Measurements from ENCODE around the gene PLEKHA1.

Gene PLEKHA1
- long read RNA-seq, donor 1, full-length matches to known transcripts, result 5 of 12 reads
- long read RNA-seq, donor 1, partial matches to known transcripts, result 0 of 12 reads
- long read RNA-seq, donor 1, other reads (novel, unspliced or antisense), result 7 of 12 reads
- long read RNA-seq, donor 2, full-length matches to known transcripts, result 4 of 4 reads
- long read RNA-seq, donor 2, partial matches to known transcripts, result 0 of 4 reads
- long read RNA-seq, donor 2, other reads (novel, unspliced or antisense), result 0 of 4 reads
- long read RNA-seq, donor 3, full-length matches to known transcripts, result 5 of 5 reads
- long read RNA-seq, donor 3, partial matches to known transcripts, result 0 of 5 reads
- long read RNA-seq, donor 3, other reads (novel, unspliced or antisense), result 0 of 5 reads
- long read RNA-seq, donor 4, full-length matches to known transcripts, result 3 of 28 reads
- long read RNA-seq, donor 4, partial matches to known transcripts, result 25 of 28 reads
- long read RNA-seq, donor 4, other reads (novel, unspliced or antisense), result 0 of 28 reads
- long read RNA-seq, donor 5, full-length matches to known transcripts, result 2 of 2 reads
- long read RNA-seq, donor 5, partial matches to known transcripts, result 0 of 2 reads
- long read RNA-seq, donor 5, other reads (novel, unspliced or antisense), result 0 of 2 reads
- long read RNA-seq, donor 6, full-length matches to known transcripts, result 6 of 6 reads
- long read RNA-seq, donor 6, partial matches to known transcripts, result 0 of 6 reads
- long read RNA-seq, donor 6, other reads (novel, unspliced or antisense), result 0 of 6 reads
- long read RNA-seq, donor 7, full-length matches to known transcripts, result 4 of 16 reads
- long read RNA-seq, donor 7, partial matches to known transcripts, result 0 of 16 reads
- long read RNA-seq, donor 7, other reads (novel, unspliced or antisense), result 12 of 16 reads
- long read RNA-seq, donor 8, full-length matches to known transcripts, result 5 of 5 reads
- long read RNA-seq, donor 8, partial matches to known transcripts, result 0 of 5 reads
- long read RNA-seq, donor 8, other reads (novel, unspliced or antisense), result 0 of 5 reads

DNA sequence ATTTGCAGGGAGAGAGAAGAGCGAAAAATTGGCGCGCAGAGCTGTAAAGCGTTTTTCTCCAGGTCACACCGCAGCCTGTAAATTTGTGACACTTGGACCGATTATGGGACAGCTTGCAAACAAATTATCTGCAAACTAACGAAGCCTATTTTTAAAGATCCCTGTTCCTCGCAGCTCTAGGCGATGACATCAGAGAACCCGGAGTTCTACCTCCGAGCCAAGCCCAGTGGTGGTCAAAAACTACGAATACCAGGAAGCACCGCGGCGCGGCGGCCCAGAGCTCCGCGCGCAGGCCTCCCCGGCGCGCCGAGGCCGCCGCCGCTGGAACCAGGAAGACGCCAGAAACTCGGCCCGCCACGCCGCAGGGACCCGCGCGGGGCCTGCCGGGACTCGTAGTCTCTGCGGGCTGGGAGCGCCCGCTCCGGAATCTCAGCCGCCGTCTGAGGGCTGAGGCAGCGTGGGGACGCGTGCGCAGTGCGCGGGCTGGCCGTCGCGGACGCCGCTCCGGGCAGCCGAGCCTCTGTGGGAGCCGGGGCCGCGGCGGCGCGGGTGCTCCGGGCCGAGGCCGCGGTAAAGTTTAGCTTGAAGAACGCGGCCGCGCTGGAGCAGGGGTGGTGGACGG lies at the start of gene PLEKHA1:
Gene PLEKHA1 (plus strand): TSS at position 472 of the 622 bp plus-strand sequence. CDS start 18,493 bp downstream, outside the sequence.
- peak; percentile 88 for DNase-seq

DNA sequence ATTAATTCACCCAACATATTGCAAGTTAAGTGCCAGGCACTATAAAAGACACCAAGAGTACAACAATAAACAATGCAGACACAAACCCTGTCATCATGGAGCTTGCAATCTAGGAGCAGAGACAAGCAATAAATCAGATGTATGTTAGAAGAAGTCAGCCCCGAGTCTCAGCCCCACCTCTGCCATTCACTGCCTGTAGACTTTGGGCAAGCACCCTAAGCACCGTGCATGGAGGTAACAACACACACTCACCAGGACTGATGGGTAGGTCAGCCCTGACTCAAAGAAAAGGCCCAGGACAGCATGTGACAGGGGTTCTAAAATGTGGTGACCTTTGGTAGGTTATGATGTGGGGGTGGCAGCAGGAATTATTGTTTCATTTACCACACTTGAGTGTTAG lies 49.3 kb upstream of the PLEKHA1 start:
- no peak for DNase-seq

DNA sequence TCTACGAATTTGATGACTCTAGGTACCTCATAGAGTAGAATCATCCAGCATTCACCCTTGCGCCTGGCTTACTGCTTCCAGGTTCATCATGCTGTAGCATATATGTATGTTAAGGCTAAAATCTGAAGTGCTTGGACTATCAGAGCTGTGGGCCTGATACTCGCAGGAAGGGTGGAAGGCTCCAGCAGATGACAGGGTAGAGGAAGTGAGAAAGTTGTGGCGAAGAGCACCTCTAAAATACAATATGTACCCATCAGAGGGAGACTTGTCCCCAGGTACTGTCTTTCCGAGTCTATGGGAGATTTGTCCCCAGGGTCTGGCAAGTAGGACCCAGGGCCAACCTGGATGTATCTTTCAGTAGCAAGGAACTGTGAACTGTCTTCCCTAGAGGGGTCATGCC lies 48.1 kb upstream of the PLEKHA1 start:
- no peak for DNase-seq

GRCh38 chr10:122326806-122327205 lies 47.7 kb upstream of the PLEKHA1 start:
- no peak for DNase-seq

DNA sequence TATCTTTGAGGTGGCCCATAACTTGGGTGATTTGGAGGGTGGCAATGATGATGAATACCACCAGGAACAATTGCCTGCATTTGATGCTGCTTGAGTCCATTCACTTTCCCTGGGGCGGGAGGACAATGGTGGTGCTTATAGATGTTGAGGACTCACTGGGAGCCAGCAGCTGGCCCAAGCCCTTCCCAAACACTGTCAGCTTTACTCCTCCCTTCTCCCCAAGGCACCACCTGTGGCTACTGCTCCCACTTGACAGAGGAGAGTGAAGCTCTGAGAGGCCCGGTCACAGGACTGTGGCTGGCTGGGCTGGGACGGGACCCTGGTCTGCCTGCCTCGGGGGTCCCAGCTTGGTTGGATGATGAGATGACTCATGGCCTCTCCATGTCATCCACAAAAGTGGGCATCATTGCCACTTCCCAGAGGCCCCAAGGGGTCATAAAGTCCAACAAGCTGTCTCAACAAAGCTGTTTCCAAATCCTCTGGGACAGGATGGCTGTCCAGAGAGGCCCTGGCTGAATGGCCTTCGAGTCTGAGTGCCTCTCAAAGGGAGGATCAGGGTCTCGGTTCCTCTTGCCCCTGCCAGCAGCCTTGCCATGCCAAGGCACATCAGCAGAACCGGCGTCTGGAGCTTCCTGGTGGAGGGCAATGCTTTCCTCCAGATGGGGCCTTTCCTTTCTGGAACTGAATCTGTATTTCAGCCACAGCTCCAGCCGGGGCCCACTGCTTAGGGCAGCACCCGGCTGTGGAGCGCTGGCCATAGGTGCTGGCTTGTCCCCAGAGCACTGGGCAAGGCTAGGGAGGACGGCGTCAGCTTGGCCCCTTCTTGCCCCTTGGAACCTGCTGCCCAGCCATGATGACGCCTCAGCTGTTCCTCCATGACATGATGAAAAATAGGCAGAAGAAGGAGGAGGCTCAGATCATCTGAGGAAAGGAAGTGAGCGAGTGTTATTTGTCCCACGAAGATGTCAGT lies 47.0 kb upstream of the PLEKHA1 start:
- no peak for DNase-seq

DNA sequence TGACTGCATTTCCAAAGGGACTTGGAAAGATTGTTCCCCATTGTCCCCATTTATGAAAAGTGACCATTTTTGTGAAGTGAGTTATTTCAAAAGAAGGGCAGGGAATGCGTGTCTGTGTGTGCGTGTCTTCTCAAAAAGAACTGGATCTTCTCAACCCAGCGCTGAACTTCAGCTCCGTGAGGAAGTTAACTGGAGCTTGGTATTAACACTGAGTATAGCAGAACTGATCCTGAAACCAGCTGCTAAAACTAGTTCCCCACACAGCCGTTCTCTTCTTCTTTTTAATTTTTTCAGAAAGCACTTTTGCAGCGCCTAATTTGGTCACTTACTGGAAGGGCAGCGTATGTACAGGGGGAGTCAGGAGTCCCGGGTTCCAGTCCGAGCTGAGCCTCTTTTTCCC lies 45.8 kb upstream of the PLEKHA1 start:
- no peak for DNase-seq

GRCh38 chr10:122329416-122329815 lies 45.1 kb upstream of the PLEKHA1 start:
- no peak for DNase-seq

DNA sequence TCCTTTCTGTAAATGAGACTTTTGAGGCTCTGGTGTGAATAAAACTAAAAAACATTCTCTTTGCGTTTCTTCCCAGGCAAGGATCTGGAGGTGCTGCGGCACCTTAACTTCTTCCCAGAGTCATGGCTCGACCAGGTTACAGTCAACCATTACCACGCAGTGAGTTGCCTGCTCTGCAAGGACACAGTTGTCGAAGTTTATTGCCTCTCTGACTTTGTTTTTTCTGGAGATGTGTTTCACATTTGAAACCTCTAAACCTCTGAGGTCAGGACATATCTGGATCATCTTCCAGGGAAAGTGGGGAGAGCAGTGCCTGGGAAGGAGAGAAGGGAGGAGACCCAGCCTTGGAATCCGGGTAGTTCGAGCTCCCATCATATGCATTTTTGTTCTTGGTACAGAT lies 43.4 kb upstream of the PLEKHA1 start:
- DNase-seq, result no peak

DNA sequence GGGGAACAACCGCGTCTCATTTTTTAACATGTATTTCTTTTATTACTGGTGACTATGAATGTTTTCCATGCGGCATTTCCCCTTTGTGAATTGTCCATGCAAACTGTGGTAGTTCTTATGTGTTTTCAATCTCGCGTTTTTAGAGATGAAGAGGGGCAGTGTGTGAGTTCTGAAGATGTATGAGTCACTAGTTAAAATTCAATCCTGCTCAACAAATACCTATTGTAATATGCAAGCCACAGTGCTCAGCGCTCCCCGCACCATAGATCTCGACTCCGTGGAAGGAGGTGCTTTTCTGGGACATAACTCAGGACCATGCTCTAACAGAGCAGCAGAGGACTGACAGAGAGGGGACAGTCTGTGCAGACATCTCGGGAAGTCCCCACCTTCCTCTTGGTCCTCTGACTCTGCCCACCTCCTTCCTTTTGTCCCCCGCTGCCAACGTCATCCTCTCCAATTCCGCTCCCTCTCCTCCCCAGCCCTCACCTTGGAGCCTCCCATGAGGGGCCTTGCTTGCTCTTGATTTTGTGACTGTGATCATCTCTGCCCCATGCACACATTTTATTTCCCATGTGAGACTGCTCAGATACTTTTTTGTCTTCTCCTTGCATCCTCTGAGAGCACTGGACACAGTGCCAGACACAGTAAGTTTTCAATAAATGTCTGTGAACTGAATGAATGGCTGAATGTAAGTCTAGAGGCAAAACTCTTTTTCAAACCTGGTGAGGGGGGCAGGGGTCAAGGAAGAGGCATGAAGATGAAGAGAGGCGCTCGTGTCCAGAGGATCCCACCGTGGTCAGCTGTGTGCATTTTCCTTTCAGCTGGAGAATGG lies 42.7 kb upstream of the PLEKHA1 start:
- no peak for DNase-seq

DNA sequence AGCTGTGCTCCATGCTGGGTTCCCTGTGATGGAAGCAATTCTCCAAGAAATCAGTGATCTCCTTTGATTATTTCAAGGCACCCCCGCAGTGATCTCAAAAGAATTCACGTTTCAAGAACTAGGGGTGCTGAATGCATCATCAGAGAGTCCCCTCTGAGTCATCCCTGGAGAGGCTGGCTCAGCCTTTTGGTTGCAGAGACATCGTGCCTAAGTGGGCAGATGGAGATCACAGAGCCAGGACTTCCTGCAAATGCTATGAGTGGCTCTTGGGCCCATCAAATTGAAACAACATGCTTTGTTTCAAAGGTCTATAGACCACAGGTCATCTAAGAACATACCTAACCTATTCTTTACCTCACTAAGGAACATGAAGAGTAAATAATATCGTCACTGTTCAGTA lies 41.5 kb upstream of the PLEKHA1 start:
- no peak for DNase-seq

DNA sequence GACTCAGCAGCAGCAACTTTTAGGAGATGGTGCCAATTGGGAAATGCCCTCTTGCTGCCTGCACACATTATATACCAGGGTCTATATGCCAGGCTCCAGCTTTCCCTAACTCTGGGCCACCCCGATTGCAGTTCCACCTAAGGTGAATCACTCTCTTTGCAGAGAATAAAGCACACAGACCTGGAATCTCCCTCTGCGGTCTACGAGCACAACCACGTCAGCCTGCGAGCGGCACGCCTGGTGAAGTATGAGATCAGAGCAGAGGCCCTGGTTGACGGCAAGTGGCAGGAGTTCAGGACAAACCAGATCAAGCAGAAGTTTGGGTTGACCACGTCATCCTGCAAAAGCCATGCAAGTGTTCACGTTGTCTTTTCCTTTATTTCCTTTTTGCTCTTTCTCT lies 38.2 kb upstream of the PLEKHA1 start:
- DNase-seq, result no peak

DNA sequence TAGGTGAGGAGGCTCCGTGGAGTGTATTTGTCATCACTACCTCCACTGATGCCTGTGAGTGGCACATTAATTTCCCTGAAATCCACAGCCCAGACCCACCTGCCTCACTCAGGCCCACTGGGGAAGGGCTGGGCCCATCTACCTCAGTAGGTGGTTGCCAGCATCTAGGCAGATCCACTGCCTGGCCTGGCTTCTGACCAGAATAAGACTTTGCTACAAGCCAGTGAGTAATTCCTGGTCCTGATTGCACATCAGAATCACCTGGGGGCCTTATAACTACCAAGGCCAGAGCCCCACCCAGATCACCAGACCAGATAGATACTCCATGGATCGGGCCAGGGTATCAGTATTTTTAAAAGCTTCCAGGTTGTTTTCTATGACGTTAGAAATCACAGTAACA lies 37.5 kb upstream of the PLEKHA1 start:
- no peak for DNase-seq

DNA sequence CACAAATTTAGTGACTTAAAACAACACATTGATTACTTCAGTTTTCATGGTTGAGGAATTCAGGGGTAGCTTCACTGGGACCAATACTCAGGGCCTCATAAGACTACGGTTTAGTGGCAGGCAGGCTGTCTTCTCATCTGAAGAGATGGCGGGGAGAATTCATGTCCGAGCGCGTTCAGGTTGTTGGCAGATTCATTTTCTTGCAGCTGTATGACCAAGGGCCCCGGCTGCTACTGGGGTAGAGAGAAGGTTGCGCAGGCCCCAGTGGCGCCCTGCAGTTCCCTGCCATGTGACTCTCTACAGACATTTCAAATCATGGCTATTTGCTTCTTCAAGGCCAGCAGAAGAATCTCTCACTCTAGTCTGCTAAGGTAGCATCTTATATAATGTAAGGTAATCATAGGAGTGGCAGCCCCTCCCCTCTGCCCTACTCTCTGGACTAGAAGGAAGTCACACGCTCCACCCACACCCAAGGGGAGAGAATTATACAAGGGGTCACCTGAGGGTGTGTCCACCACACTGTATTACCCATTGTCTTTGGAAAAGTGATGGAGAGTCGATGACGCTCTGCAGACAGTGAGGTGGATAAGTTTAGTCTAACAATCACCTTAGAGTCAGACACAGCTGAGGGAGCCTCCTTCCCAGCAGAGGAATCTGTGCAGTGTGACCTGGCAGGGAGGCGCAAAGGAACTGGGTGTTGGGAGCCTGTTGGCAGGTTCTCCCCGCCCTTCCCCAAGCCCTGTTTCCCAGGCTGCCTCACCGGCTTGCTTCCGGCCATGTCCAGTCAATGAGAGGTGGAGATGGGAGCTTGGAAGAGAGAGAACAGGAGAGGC lies 35.7 kb upstream of the PLEKHA1 start:
- no peak for DNase-seq

DNA sequence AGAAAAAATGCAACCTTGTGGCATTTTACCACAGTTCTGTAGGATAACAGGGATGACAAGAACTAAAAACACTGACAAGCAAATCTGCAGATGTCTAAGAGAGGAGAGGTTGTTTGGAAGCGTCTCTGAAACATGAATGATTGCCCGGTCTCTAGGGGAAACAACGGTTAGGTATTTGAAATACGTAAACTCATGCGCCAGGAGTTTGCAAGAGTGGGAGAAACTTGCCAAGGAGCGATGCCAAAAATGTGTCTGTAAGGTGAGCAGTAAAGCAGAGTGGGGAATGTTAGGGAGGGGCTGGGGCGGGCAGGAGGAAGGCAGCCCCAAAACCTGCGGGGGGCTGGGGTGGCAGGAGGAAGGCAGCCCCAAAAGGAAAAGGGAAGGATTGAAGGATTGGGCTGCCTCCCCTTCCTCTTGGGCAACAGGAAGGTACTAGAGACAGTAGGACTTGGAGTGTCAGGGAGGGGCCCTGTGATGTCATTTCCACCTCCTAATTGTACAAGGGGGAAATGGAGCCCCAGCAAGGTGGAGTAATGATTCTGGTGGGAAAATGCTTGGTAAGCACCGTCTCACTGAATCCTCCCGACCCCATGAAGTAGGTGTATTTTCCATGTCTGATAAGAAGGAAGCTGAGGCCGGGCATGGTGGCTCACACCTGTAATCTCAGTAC lies 33.2 kb upstream of the PLEKHA1 start:
- DNase-seq, result no peak

DNA sequence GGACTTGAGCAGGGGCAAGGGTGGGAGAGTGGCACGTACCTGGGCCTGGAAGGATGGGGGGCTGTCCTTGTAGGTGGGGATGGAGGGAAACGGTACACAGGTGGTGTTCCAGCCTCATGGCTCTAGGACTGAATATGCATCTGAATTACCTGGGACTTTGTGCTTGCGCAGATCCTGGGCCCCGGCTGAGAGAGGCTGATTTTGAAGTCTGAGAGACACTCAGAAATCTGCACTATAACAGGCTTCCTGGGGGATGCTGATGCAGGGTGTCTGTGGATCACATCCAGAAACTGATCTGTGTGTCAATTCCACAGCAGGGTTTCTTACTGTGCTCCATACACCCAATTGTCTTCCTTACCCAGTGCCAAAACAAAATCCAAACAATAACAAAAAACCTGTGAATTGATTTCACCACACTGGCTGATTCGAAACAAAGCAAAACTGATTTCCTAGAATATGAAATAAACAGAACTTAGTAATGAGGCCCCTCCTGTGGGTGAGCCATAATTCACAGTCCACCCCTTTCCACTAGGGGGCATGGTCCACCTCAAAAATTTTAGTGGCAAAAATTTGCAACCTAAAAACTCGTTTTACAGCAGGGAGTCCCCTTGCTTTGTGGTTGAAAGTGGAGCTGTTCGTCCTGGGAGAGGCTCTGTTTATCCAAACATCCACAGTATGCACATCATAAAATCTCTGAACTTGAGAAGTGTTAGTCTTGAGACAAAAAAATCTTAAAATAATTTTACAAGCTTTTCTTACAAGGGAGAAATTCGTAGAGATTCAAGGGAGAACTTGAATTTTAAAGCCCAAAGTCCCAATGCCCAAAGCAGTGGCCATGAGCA lies 32.0 kb upstream of the PLEKHA1 start:
- no peak for DNase-seq

GRCh38 chr10:122343135-122343800 lies 31.2 kb upstream of the PLEKHA1 start:
- DNase-seq, result no peak

- no peak for DNase-seq
These were observed 30.6 kb upstream of the PLEKHA1 start for GRCh38 chr10:122343936-122344335.

All from right kidney (tissue), 9 donors.